ENCODE measurements around the gene PPP6R2.
A peak's percentile ranks its signal among the peaks of the same experiment; 100 is the strongest.

Gene PPP6R2

GRCh38 chr22:50400931-50401330 is 57.8 kb downstream of the PPP6R2 start:
- Histone ChIP-seq H3K79me1 (ENCODE audit: low read depth, low read length) (peaks cover 12% of the 10 kb centered on the region), H3K27ac (replicated peaks; ENCODE audit: low read length) (no peak overlapping the region), H3K9ac (ENCODE audit: low read depth, low read length, poor library complexity) (no peak overlapping the region), H3K23ac (ENCODE audit: low read depth, low read length, poor library complexity) (no peak overlapping the region), H4K91ac (ENCODE audit: low read depth, low read length, poor library complexity) (no peak overlapping the region), H3K4me3 (ENCODE audit: low read length in 2 of 2) (no peak overlapping the region), H2BK120ac (ENCODE audit: low read depth, low read length) (no peak overlapping the region), H2AK5ac (ENCODE audit: low read depth, low read length) (no peak overlapping the region), H3K4me1 (ENCODE audit: control insufficient read depth in 2 of 2, insufficient read depth in 1 of 2, low read depth in 1 of 2, low read length in 2 of 2) (peaks cover 3 to 7% of the 10 kb centered on the region in 2 donors), H2BK15ac (ENCODE audit: low read length) (no peak overlapping the region), H2AFZ (ENCODE audit: low read length) (no peak overlapping the region), H3K4me2 (ENCODE audit: insufficient read depth, low read length, poor library complexity, severe bottlenecking) (no peak overlapping the region), H3K4ac (ENCODE audit: low read length) (no peak overlapping the region), H3K14ac (ENCODE audit: low read length) (no peak overlapping the region), H4K8ac (ENCODE audit: low read depth, low read length) (no peak overlapping the region), H2BK12ac (ENCODE audit: low read length) (no peak overlapping the region), H3K27me3 (ENCODE audit: control insufficient read depth in 3 of 3, insufficient read depth in 3 of 3, low read depth in 1 of 3, low read length in 3 of 3) (no peaks in the 10 kb centered on the region), H3K18ac (ENCODE audit: low read length) (no peak overlapping the region), H3K9me3 (replicated peaks in 1 of 2; ENCODE audit: control insufficient read depth in 2 of 2, insufficient read depth in 1 of 2, low read depth in 1 of 2, low read length in 2 of 2) (peaks cover 0 to 1% of the 10 kb centered on the region in 2 donors), H3K36me3 (replicated peaks in 1 of 2; ENCODE audit: control insufficient read depth in 2 of 2, insufficient read depth in 2 of 2, low read length in 2 of 2) (peaks cover 7 to 60% of the 10 kb centered on the region in 2 donors), H2BK5ac (ENCODE audit: low read length) (no peak overlapping the region)
- no CpG with 5 or more reads among the region's 5 CpGs for WGBS, 2 donors (ENCODE audit: extremely low coverage in 2 of 2, insufficient read length in 2 of 2, insufficient replicate concordance in 1 of 2)
- no peak for DNase-seq (ENCODE audit: low spot score)

- no peak overlapping the region for H2BK5ac ChIP-seq (ENCODE audit: low read length)
- no peak overlapping the region for H3K18ac ChIP-seq (ENCODE audit: low read length)
Observed at GRCh38 chr22:50401907-50402306, 58.8 kb downstream of the PPP6R2 start.

GRCh38 chr22:50403701-50404101 is 60.6 kb downstream of the PPP6R2 start:
- Histone ChIP-seq H4K91ac (ENCODE audit: low read depth, low read length, poor library complexity) (no peak overlapping the region), H2BK120ac (ENCODE audit: low read depth, low read length) (no peak overlapping the region), H2AK5ac (ENCODE audit: low read depth, low read length) (no peak overlapping the region), H3K23ac (ENCODE audit: low read depth, low read length, poor library complexity) (peak overlapping the region; percentile 91), H3K14ac (ENCODE audit: low read length) (peak overlapping the region; percentile 56), H3K9ac (ENCODE audit: low read depth, low read length, poor library complexity) (no peak overlapping the region), H2BK12ac (ENCODE audit: low read length) (no peak overlapping the region), H3K4ac (ENCODE audit: low read length) (no peak overlapping the region), H3K4me2 (ENCODE audit: insufficient read depth, low read length, poor library complexity, severe bottlenecking) (no peak overlapping the region), H2BK5ac (ENCODE audit: low read length) (no peak overlapping the region), H3K79me1 (ENCODE audit: low read depth, low read length) (peaks cover 10% of the 10 kb centered on the region), H4K8ac (ENCODE audit: low read depth, low read length) (no peak overlapping the region), H3K27me3 (ENCODE audit: control insufficient read depth in 3 of 3, insufficient read depth in 3 of 3, low read depth in 1 of 3, low read length in 3 of 3) (no peaks in the 10 kb centered on the region), H3K36me3 (replicated peaks in 1 of 2; ENCODE audit: control insufficient read depth in 2 of 2, insufficient read depth in 2 of 2, low read length in 2 of 2) (peaks cover 19 to 71% of the 10 kb centered on the region in 2 donors), H3K9me3 (replicated peaks in 1 of 2; ENCODE audit: control insufficient read depth in 2 of 2, insufficient read depth in 1 of 2, low read depth in 1 of 2, low read length in 2 of 2) (peaks cover 0 to 3% of the 10 kb centered on the region in 2 donors), H2AFZ (ENCODE audit: low read length) (no peak overlapping the region), H2BK15ac (ENCODE audit: low read length) (no peak overlapping the region), H3K27ac (replicated peaks; ENCODE audit: low read length) (no peak overlapping the region), H3K18ac (ENCODE audit: low read length) (no peak overlapping the region), H3K4me1 (ENCODE audit: control insufficient read depth in 2 of 2, insufficient read depth in 1 of 2, low read depth in 1 of 2, low read length in 2 of 2) (peaks cover 0 to 3% of the 10 kb centered on the region in 2 donors), H3K4me3 (ENCODE audit: low read length in 2 of 2) (peak overlapping the region in 1 of 2 donors; percentile 9)
- no CpG with 5 or more reads among the region's 8 CpGs for WGBS, 2 donors (ENCODE audit: extremely low coverage in 2 of 2, insufficient read length in 2 of 2, insufficient replicate concordance in 1 of 2)
- DNase-seq (ENCODE audit: low spot score), result no peak

More at GRCh38 chr22:50401907-50402306, 58.8 kb downstream of the PPP6R2 start:
- H3K36me3 ChIP-seq (replicated peaks in 1 of 2; ENCODE audit: control insufficient read depth in 2 of 2, insufficient read depth in 2 of 2, low read length in 2 of 2), result peaks cover 12 to 63% of the 10 kb centered on the region in 2 donors
- no peak overlapping the region for H3K9ac ChIP-seq (ENCODE audit: low read depth, low read length, poor library complexity)
- H2BK15ac ChIP-seq (ENCODE audit: low read length), result no peak overlapping the region
- DNase-seq (ENCODE audit: low spot score), result no peak
- no peak overlapping the region for H2AK5ac ChIP-seq (ENCODE audit: low read depth, low read length)
- no peak overlapping the region for H2BK12ac ChIP-seq (ENCODE audit: low read length)
- peaks cover 10% of the 10 kb centered on the region for H3K79me1 ChIP-seq (ENCODE audit: low read depth, low read length)
- H3K9me3 ChIP-seq (replicated peaks in 1 of 2; ENCODE audit: control insufficient read depth in 2 of 2, insufficient read depth in 1 of 2, low read depth in 1 of 2, low read length in 2 of 2), result peaks cover 0 to 1% of the 10 kb centered on the region in 2 donors
- no peak overlapping the region for H2BK120ac ChIP-seq (ENCODE audit: low read depth, low read length)
- no peak overlapping the region for H3K4ac ChIP-seq (ENCODE audit: low read length)
- H4K8ac ChIP-seq (ENCODE audit: low read depth, low read length), result no peak overlapping the region
- no CpG with 5 or more reads among the region's 4 CpGs for WGBS, 2 donors (ENCODE audit: extremely low coverage in 2 of 2, insufficient read length in 2 of 2, insufficient replicate concordance in 1 of 2)
- no peak overlapping the region for H2AFZ ChIP-seq (ENCODE audit: low read length)
- no peak overlapping the region for H3K4me2 ChIP-seq (ENCODE audit: insufficient read depth, low read length, poor library complexity, severe bottlenecking)
- H3K4me3 ChIP-seq (ENCODE audit: low read length in 2 of 2), result no peak overlapping the region
- H4K91ac ChIP-seq (ENCODE audit: low read depth, low read length, poor library complexity), result no peak overlapping the region
- no peak overlapping the region for H3K23ac ChIP-seq (ENCODE audit: low read depth, low read length, poor library complexity)
- H3K14ac ChIP-seq (ENCODE audit: low read length), result no peak overlapping the region
- no peak overlapping the region for H3K27ac ChIP-seq (replicated peaks; ENCODE audit: low read length)
- peaks cover 2 to 5% of the 10 kb centered on the region in 2 donors for H3K4me1 ChIP-seq (ENCODE audit: control insufficient read depth in 2 of 2, insufficient read depth in 1 of 2, low read depth in 1 of 2, low read length in 2 of 2)
- no peaks in the 10 kb centered on the region for H3K27me3 ChIP-seq (ENCODE audit: control insufficient read depth in 3 of 3, insufficient read depth in 3 of 3, low read depth in 1 of 3, low read length in 3 of 3)

GRCh38 chr22:50406416-50407170 is 63.5 kb downstream of the PPP6R2 start:
- H3K9me3 ChIP-seq (replicated peaks in 1 of 2; ENCODE audit: control insufficient read depth in 2 of 2, insufficient read depth in 1 of 2, low read depth in 1 of 2, low read length in 2 of 2), result peaks cover 0 to 3% of the 10 kb centered on the region in 2 donors
- H3K36me3 ChIP-seq (replicated peaks in 1 of 2; ENCODE audit: control insufficient read depth in 2 of 2, insufficient read depth in 2 of 2, low read length in 2 of 2), result peaks cover 19 to 72% of the 10 kb centered on the region in 2 donors
- H3K4me1 ChIP-seq (ENCODE audit: control insufficient read depth in 2 of 2, insufficient read depth in 1 of 2, low read depth in 1 of 2, low read length in 2 of 2), result no peaks in the 10 kb centered on the region
- no peak overlapping the region for H3K9ac ChIP-seq (ENCODE audit: low read depth, low read length, poor library complexity)
- peaks cover 10% of the 10 kb centered on the region for H3K79me1 ChIP-seq (ENCODE audit: low read depth, low read length)
- H2AFZ ChIP-seq (ENCODE audit: low read length), result no peak overlapping the region
- no peak overlapping the region for H2BK5ac ChIP-seq (ENCODE audit: low read length)
- no peak overlapping the region for H3K27ac ChIP-seq (replicated peaks; ENCODE audit: low read length)
- H3K27me3 ChIP-seq (ENCODE audit: control insufficient read depth in 3 of 3, insufficient read depth in 3 of 3, low read depth in 1 of 3, low read length in 3 of 3), result no peaks in the 10 kb centered on the region
- no peak overlapping the region for H4K91ac ChIP-seq (ENCODE audit: low read depth, low read length, poor library complexity)
- H2BK12ac ChIP-seq (ENCODE audit: low read length), result no peak overlapping the region
- H3K23ac ChIP-seq (ENCODE audit: low read depth, low read length, poor library complexity), result peak overlapping the region; percentile 80
- WGBS, 2 donors (ENCODE audit: extremely low coverage in 2 of 2, insufficient read length in 2 of 2, insufficient replicate concordance in 1 of 2), result no CpG with 5 or more reads among the region's 25 CpGs
- no peak overlapping the region for H3K4ac ChIP-seq (ENCODE audit: low read length)
- DNase-seq (ENCODE audit: low spot score), result no peak
- H2BK120ac ChIP-seq (ENCODE audit: low read depth, low read length), result no peak overlapping the region
- no peak overlapping the region for H2BK15ac ChIP-seq (ENCODE audit: low read length)
- no peak overlapping the region for H4K8ac ChIP-seq (ENCODE audit: low read depth, low read length)
- H3K14ac ChIP-seq (ENCODE audit: low read length), result no peak overlapping the region
- H3K18ac ChIP-seq (ENCODE audit: low read length), result no peak overlapping the region
- H2AK5ac ChIP-seq (ENCODE audit: low read depth, low read length), result no peak overlapping the region
- H3K4me3 ChIP-seq (ENCODE audit: low read length in 2 of 2), result peak overlapping the region in 1 of 2 donors; percentile 9
- no peak overlapping the region for H3K4me2 ChIP-seq (ENCODE audit: insufficient read depth, low read length, poor library complexity, severe bottlenecking)

All from neuronal stem cell (in vitro differentiated cells).